Measurements from ENCODE around the gene SLC47A2. TPM values are rescaled to one million over a fixed set of nuclear protein-coding genes. Genes with fewer than 3 reads are reported as not detected.

SLC47A2 gene
- total RNA-seq, 1 donor from 2014 or later = not detected

DNA sequence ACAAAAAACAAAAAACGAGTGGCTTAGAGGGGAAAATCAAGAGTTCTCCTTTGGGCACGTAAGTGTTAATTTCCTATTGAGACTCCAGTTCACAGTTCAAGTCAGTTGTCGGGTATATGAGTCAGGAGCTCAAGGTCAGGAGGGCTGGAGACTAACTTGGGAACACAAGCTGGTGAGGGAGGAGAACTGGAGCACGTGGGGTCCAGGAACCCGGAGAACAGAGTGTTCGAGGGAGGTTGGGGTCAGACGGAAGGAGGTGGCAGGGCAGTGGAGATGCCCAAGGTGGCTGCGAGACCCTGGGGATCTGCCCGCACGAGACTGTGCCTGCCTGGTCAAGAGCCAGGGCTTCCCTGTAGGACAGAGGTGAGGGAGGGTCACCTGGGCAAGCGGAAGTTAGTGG, 19.7 kb upstream of the SLC47A2 start:
- ATAC-seq (ENCODE audit: poor library complexity) (no peak), DNase-seq (no peak)
- intact Hi-C loops (cut with DNase I) = no loop called here

DNA sequence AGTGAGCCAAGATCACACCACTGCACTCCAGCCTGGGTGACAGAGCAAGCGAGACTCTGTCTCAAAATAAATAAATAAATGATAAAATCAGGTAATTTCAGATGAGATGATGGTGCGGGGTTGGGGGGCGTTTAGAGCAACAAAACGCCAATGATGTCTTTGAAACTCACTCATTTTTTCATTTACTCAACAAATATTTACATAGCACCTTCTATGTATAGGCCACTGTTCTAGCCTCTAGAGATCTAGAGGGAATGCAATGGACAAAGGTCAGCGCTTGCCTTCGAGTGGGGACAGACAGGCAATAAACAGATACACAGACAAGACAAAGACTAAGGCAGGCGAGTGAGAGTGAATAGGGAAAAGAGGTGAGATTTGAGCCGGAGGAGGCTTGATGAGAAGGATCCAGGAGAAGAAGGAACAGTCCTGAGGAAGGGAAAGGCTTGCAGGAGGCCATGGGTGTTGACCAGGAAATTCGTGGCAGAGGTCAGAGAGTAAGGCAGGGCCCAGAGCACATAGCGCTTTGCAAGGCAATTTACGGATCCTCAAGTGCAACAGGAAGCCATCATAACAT, 17.7 kb upstream of the SLC47A2 start:
- intact Hi-C loops (cut with DNase I) = no loop called here
- ATAC-seq (ENCODE audit: poor library complexity) (no peak), DNase-seq (no peak)

DNA sequence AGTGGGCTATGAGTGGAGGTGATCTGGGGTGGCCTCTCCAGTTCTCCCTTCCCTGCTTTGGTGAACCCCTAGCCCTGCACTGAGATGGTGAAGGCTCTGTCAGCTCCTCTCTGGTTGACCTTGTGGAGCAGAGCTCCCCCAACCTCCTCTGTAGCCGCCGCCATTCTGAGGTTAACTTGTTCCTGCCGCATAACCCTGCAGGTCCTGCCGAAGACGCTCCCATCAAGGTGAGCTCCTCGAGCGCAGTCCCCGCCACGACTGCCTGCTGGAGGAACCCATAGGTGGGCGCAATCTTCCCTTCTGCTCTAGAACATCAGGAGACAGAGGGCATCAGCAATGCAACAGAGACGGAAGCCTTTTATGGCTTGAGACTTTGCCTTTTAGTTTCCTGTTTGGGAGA, 15.2 kb upstream of the SLC47A2 start:
- DNase-seq (no peak), ATAC-seq (ENCODE audit: poor library complexity) (no peak)
- intact Hi-C loops (cut with DNase I) = no loop called here

DNA sequence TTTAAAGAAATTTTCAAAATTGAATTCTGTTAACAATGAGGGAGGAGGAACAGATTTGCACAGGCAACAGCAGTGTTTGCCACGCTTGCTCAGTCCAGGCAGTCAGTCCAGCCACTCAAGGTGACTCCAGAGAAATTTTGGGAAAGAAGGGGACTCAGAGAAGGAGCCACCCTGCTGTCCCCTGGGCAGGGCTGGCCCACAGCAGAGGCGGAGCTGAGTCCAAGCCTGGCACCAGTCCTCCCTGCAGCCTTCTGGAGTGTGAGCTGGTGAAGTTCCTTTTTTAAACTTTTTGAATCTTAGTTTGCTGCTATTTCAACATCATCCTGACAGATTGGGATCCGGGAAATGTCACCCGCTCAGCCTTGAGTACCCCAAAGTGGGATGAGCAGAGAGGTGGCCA, 14.5 kb upstream of the SLC47A2 start:
- no peak for ATAC-seq (ENCODE audit: poor library complexity)
- DNase-seq = no peak
- intact Hi-C loops (cut with DNase I) = no loop called here

- no peak for DNase-seq
- ATAC-seq (ENCODE audit: poor library complexity) = no peak
- intact Hi-C loops (cut with DNase I) = no loop called here
These were observed 13.5 kb upstream of the SLC47A2 start for GRCh38 chr17:19729900-19730299.

- intact Hi-C loops (cut with DNase I) = no loop called here
- DNase-seq = peak; percentile 95
- peak; percentile 87 for ATAC-seq (ENCODE audit: poor library complexity)
These were observed 11.7 kb upstream of the SLC47A2 start for GRCh38 chr17:19728084-19728495.

GRCh38 chr17:19727501-19728078, 11.2 kb upstream of the SLC47A2 start:
- DNase-seq (peak; percentile 69), ATAC-seq (ENCODE audit: poor library complexity) (peak; percentile 82)
- intact Hi-C loops (cut with DNase I) = no loop called here

DNA sequence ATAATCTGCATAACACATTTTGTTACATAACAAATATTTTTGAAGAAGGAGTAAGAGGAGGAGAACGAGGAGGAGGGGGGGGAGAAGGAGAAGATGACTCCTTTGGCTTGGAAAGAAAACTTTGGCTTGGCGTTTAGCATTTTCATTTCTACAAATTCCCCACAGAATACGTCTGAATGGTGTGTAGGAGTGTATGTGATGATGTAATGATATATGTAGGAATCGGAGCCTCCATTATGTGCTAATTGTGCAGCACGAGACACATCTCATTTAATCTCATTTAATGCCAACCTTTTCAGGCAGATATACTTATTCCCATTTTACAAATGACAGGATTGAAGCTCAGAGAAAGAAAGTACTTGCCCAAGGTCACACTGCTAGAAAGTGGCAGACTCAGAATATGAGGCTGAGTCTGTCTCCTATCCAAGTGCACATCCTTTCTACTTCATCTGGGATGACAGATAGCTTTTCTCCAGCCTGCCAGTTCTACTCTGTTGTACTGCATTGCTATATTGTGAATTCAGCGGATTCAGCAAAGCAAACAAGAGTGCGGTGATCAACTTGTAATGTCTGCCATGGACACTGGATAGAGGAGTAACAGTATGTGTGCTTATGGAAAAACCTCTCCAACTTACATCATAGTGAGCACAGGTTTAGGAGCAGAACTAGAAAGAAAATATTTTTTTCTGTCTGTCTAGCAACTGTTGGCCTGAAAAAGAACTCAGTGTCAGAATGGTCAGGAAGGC, 10.4 kb upstream of the SLC47A2 start:
- intact Hi-C loops (cut with DNase I) = no loop called here
- no peak for DNase-seq
- ATAC-seq (ENCODE audit: poor library complexity) = peak; percentile 1

DNA sequence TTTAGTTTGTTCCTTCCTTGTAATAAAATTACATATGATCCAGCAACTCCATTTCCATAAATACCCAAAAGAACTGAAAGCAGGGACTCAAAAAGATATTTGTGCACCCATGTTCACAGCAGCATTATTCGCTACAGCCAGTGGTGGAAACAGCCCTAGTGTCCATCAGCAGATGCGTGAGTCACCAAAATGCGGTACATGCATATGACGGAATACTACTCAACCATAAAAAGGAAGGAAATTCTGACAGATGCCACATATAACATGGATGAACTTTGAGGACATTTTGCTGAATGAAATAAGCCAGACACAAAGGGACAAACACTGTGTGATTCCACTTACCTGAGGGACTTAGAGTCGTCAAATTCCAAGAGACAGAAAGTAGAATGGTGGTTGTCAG, 9.1 kb upstream of the SLC47A2 start:
- DNase-seq (no peak), ATAC-seq (ENCODE audit: poor library complexity) (no peak)
- intact Hi-C loops (cut with DNase I) = no loop called here

- peak; percentile 84 for DNase-seq
- intact Hi-C loops (cut with DNase I) = no loop called here
- peak; percentile 28 for ATAC-seq (ENCODE audit: poor library complexity)
These were observed 8.4 kb upstream of the SLC47A2 start for GRCh38 chr17:19724501-19725420.

DNA sequence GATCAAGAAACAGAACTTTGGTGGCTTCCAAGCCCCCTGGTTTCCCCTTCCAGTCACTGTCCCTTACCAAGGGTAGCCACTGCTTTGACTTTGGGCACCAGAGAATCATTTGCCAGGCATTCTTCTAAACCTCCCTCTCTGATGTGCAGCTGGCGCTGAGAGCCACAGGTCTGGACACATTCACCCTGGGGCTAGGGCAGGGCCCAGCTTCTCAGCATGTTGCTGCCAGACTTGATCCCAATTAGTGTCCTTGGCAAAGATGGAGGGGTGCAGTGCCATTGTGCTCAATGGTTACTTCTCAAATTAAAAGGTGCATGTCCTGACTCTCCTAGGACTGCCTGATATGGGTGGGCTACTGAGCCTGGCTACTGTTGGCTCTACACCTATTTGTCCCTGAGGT, 7.6 kb upstream of the SLC47A2 start:
- intact Hi-C loops (cut with DNase I) = no loop called here
- no peak for DNase-seq
- ATAC-seq (ENCODE audit: poor library complexity) = no peak

DNA sequence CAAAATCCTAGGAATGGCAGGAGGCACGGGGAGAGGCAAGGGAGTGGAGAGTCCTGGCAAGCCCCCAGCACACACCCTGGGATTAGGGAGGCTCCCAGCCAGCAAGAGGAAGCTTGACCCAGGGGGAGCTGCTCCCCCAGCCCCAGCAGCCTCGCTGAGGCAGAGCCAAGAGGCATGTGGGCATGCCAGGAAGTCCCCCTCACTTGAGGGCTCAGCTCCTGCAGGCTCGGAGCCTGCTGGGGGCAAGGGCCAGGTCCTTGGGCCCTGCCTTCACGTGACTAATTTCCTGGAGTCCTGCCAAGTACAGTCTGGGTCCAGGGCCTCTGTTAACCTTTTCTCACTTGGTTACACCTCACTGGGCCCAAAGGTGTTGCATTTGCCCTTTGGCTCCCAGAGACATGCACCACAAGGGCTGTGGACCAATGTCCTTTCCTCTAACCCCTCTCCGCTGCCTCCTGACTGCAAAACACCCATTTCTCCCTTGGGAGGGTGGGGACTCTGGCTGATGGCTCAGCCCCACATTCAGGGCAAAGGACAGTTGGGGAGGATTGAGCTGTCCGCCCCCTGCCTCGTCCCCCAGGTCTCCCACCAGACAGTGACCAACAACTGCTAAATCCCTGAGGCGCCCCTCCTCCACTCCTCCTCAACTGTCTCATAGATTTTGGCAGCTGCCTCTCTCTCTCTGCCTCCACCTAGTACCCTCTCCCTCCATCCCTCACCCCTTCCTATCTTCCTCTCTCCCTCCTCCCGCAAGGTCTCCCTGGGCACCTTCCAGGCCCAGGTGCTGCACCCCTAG, 4.4 kb upstream of the SLC47A2 start:
- intact Hi-C loops (cut with DNase I) = no loop called here
- peak; percentile 46 for DNase-seq
- ATAC-seq (ENCODE audit: poor library complexity) = no peak

DNA sequence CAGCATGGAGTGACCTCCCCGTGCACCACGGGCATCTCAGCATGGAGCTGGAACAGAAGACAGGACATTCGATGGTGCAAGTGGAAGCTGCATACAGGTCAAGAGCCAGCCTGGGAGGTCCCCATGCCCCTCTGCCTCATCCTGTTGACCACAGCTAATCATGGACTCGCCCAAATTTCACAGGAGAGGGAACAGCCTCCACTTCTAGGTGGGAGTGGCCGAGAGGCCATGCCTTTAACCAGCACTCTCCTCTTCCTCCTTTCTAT, 3.8 kb upstream of the SLC47A2 start:
- DNase-seq (no peak), ATAC-seq (ENCODE audit: poor library complexity) (no peak)
- intact Hi-C loops (cut with DNase I) = no loop called here

GRCh38 chr17:19719355-19720209, 3.2 kb upstream of the SLC47A2 start:
- peak; percentile 30 for DNase-seq
- ATAC-seq (ENCODE audit: poor library complexity) = no peak
- intact Hi-C loops (cut with DNase I) = no loop called here

GRCh38 chr17:19718613-19719354, 2.4 kb upstream of the SLC47A2 start:
- DNase-seq (peak; percentile 32), ATAC-seq (ENCODE audit: poor library complexity) (no peak)
- intact Hi-C loops (cut with DNase I) = no loop called here

DNA sequence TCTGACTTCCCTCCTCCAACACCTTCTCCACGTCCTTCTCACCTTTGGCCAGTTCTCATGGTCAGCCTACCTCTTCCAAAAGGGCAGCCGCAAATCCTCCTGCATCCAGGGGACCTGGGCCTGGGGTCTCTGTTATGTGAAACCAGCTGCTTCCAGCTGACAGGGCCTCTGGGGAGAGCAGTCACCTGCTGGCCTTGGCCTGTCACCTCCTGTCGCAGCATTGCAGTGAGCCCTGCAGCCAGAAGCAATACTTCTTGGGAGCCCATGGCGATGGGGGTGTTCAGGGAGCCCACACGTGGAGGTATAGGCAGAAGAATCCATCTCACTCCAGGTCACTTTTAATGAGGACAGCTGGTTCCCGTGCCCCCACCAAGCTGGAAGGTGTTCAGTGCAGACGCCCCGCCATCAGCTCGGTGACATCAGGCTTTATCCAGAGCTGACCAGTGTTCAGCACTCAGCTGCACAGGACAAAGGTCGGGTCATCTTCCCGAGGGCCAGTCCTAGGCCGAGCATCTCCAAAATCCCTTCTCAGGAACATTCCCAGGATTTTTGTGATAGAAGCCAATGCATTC, 1.7 kb upstream of the SLC47A2 start:
- intact Hi-C loops (cut with DNase I) = no loop called here
- no peak for ATAC-seq (ENCODE audit: poor library complexity)
- no peak for DNase-seq

DNA sequence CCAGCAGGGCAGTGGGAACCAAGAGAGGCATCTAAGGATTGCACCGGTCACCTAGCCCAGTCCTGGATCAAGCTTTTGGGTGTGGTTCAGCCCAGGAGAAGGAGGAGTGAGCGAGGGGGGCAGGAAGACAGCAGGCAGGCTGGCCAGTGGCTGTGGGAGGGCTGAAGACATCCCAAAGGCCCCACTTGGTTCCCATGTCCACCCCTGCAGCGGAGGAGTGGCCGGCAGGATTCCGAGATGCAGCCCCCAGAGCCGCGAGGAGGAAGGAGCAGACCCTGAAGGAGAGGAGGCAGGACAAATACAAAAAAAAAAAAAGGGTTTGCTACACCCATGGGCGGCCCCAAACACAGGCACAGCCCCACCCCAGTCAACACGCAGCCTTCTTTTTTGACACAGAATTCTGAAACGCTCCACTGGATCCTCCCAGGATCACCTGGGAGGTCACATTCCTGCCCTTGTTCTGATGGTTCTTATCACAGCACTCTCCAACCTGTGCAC, 1.1 kb upstream of the SLC47A2 start:
- ATAC-seq (ENCODE audit: poor library complexity) = no peak
- DNase-seq = no peak
- intact Hi-C loops (cut with DNase I) = no loop called here
